Smooth muscle cell (in vitro differentiated cells): ENCODE data around the gene EGR4. TPM values are rescaled to one million over a fixed set of nuclear protein-coding genes. Genes with fewer than 3 reads are reported as not detected.

Experiments
- DNase-seq: peaks from one replicate; lab custom pipeline; 2025; ENCODE audit not compliant: unreplicated experiment; lab: John Stamatoyannopoulos, UW
- H2AFZ ChIP-seq: fragments of 200-600 bp; sonication (generic); 2 replicates; pipeline ENCODE4 v1.6.0; 2016; ENCODE audit warnings: antibody characterized with exemption, low read depth, mild to moderate bottlenecking
- H3F3A ChIP-seq: fragments of 200-600 bp; sonication (generic); 2 replicates; pipeline ENCODE4 v1.6.0; 2017; ENCODE audit warnings: antibody characterized with exemption, low read depth
- H3K27ac ChIP-seq: fragments of 200-600 bp; sonication (generic); 2 replicates; pipeline ENCODE4 v1.5.1; 2016; ENCODE audit warnings: low read depth, mild to moderate bottlenecking
- H3K27me3 ChIP-seq: fragments of 200-600 bp; sonication (generic); 2 replicates; pipeline ENCODE4 v1.6.1; 2016; ENCODE audit warnings: low read depth, mild to moderate bottlenecking
- H3K36me3 ChIP-seq: fragments of 200-600 bp; sonication (generic); 2 replicates; pipeline ENCODE4 v1.5.1; 2016; ENCODE audit warnings: low read depth
- H3K4me1 ChIP-seq: fragments of 200-600 bp; sonication (generic); 2 replicates; pipeline ENCODE4 v1.5.1; 2016; ENCODE audit warnings: low read depth
- H3K4me2 ChIP-seq: fragments of 200-600 bp; sonication (generic); 2 replicates; pipeline ENCODE4 v1.6.0; 2016; ENCODE audit warnings: mild to moderate bottlenecking
- H3K4me3 ChIP-seq: fragments of 200-600 bp; sonication (generic); 2 replicates; pipeline ENCODE4 v1.5.1; 2016; ENCODE audit warnings: mild to moderate bottlenecking
- H3K79me2 ChIP-seq: fragments of 200-600 bp; sonication (generic); 2 replicates; pipeline ENCODE4 v1.6.0; 2016; ENCODE audit warnings: low read depth, mild to moderate bottlenecking
- H3K9ac ChIP-seq: fragments of 200-600 bp; sonication (generic); 2 replicates; pipeline ENCODE4 v1.6.0; 2016; ENCODE audit warnings: low read depth
- H3K9me3 ChIP-seq: fragments of 200-600 bp; sonication (generic); replicated peaks from 2 replicates; pipeline ENCODE4 v1.5.1; 2016; ENCODE audit warnings: low read depth
- H4K20me1 ChIP-seq: fragments of 200-600 bp; sonication (generic); 2 replicates; pipeline ENCODE4 v1.6.0; 2016; ENCODE audit warnings: low read depth
- CTCF ChIP-seq: fragments of 200-600 bp; sonication (generic); IDR thresholded peaks from 2 replicates; pipeline ENCODE4 v1.5.1; 2017; ENCODE audit warnings: borderline replicate concordance, mild to moderate bottlenecking, antibody characterized with exemption; ENCODE audit not compliant: insufficient read depth, poor library complexity, severe bottlenecking
- WGBS: methylation state at CpG from one replicate; pipeline ENCODE4 v1.1.7; 2016; ENCODE audit warnings: low lambda C conversion rate; 5-methylcytosine and 5-hydroxymethylcytosine counted together
- polyA plus RNA-seq: library from polyadenylated mRNA; unstranded; fragments of >200 nt; fragmentation: Nextera tagmentation; extraction: Ambion mirVana; gene quantifications from 2 replicates; pipeline ENCODE4 v1.2.1, GENCODE V29; 2016
- total RNA-seq: library from RNA; depleted of rRNA; stranded (reverse); fragments of >200 nt; gene quantifications from 2 replicates; pipeline ENCODE4 v1.2.3, GENCODE V29; 2014

Gene EGR4
- total and polyA plus RNA-seq, 2 experiments from 2014 or later: 0.99 to 7.2 TPM

GRCh38 chr2:73289304-73289703 is 4.0 kb downstream of the EGR4 start:
- Histone ChIP-seq H3K36me3 (no peaks in the 10 kb centered on the region), H3K4me2 (no peak overlapping the region), H3K4me1 (no peaks in the 10 kb centered on the region), H3K4me3 (no peak overlapping the region), H3K27me3 (peaks cover 98% of the 10 kb centered on the region), H3K27ac (no peak overlapping the region), H3K9ac (no peak overlapping the region), H3F3A (no peaks in the 10 kb centered on the region), H3K9me3 (no peaks in the 10 kb centered on the region), H2AFZ (no peak overlapping the region), H3K79me2 (no peaks in the 10 kb centered on the region), H4K20me1 (no peaks in the 10 kb centered on the region)
- no peak for TF ChIP-seq CTCF
- no peak for DNase-seq

GRCh38 chr2:73286134-73286655 is 7.2 kb downstream of the EGR4 start:
- no peak for TF ChIP-seq CTCF
- no peak overlapping the region for H3K4me3 ChIP-seq
- no peak overlapping the region for H3K9ac ChIP-seq
- H3K9me3 ChIP-seq: no peaks in the 10 kb centered on the region
- no peak for DNase-seq
- no peaks in the 10 kb centered on the region for H4K20me1 ChIP-seq
- 93% methylated on average over 3 of the region's 3 CpGs for WGBS
- no peaks in the 10 kb centered on the region for H3K79me2 ChIP-seq
- no peaks in the 10 kb centered on the region for H3F3A ChIP-seq
- H3K4me1 ChIP-seq: no peaks in the 10 kb centered on the region
- H2AFZ ChIP-seq: no peak overlapping the region
- H3K27ac ChIP-seq: no peak overlapping the region
- peaks cover 67% of the 10 kb centered on the region for H3K27me3 ChIP-seq
- H3K4me2 ChIP-seq: no peak overlapping the region
- no peaks in the 10 kb centered on the region for H3K36me3 ChIP-seq

- no peaks in the 10 kb centered on the region for H3K79me2 ChIP-seq
- no peaks in the 10 kb centered on the region for H3K36me3 ChIP-seq
- TF ChIP-seq CTCF: no peak
- H3K4me2 ChIP-seq: peak overlapping the region; percentile 98
- no peak overlapping the region for H3K9ac ChIP-seq
- no peaks in the 10 kb centered on the region for H3F3A ChIP-seq
- H3K4me1 ChIP-seq: no peaks in the 10 kb centered on the region
- H2AFZ ChIP-seq: peak overlapping the region; percentile 95
- H3K4me3 ChIP-seq: peak overlapping the region; percentile 86
- H3K9me3 ChIP-seq: no peaks in the 10 kb centered on the region
- H3K27ac ChIP-seq: no peak overlapping the region
- DNase-seq: no peak
- peaks cover 58% of the 10 kb centered on the region for H3K27me3 ChIP-seq
- WGBS: 62% methylated on average over 5 of the region's 5 CpGs
- no peaks in the 10 kb centered on the region for H4K20me1 ChIP-seq
Measured at GRCh38 chr2:73285159-73285739, 8.1 kb downstream of the EGR4 start.
